Activated CD4-positive, alpha-beta memory T cell treated with anti-CD3 and anti-CD28 coated beads, Interleukin-2, amount 10 ng/mL, durations not matched to agents 7 days and 5 days (primary cell): Measurements from ENCODE around the gene ADCY3. TPM values are rescaled to one million over a fixed set of nuclear protein-coding genes. Genes with fewer than 3 reads are reported as not detected.

ENCODE experiments used
- CTCF ChIA-PET: fragments of 350-600 bp; sonication (Branson Sonifier 250); formaldehyde crosslinking; loops from one replicate; lab custom pipeline; 2021; ENCODE audit warnings: antibody characterized with exemption, inconsistent platforms; lab: Charles Lee
- POLR2A ChIA-PET: fragments of 350-600 bp; sonication (Branson Sonifier 250); formaldehyde crosslinking; loops from one replicate; lab custom pipeline; 2021; ENCODE audit warnings: antibody characterized with exemption; lab: Charles Lee
- DNase-seq: peaks from one replicate; pipeline ENCODE4 v3.0.0-alpha.2; 2020
- H3K27ac Mint-ChIP-seq: one replicate; pipeline ENCODE4 v1.8.0; 2021; ENCODE audit warnings: mild to moderate bottlenecking, mixed read lengths
- H3K27me3 Mint-ChIP-seq: one replicate; pipeline ENCODE4 v1.8.0; 2021; ENCODE audit warnings: mixed read lengths
- H3K36me3 Mint-ChIP-seq: one replicate; pipeline ENCODE4 v1.8.0; 2021; ENCODE audit warnings: low read depth, mixed read lengths
- H3K4me1 Mint-ChIP-seq: one replicate; pipeline ENCODE4 v1.8.0; 2021; ENCODE audit warnings: mixed read lengths
- H3K4me3 Mint-ChIP-seq: one replicate; pipeline ENCODE4 v1.8.0; 2021; ENCODE audit warnings: mild to moderate bottlenecking, mixed read lengths
- H3K9me3 Mint-ChIP-seq: one replicate; pipeline ENCODE4 v1.8.0; 2021; ENCODE audit warnings: mixed read lengths
- total RNA-seq, 2 experiments: library from RNA; stranded (reverse); gene quantifications; one replicate each; pipeline ENCODE4 v1.2.3, GENCODE V29; 2021

ADCY3 gene
- total RNA-seq, 2 experiments from 2014 or later, result 55.6 to 58.5 TPM

GRCh38 chr2:24877067-24877466 lies 43.0 kb downstream of the ADCY3 start:
- ChIA-PET CTCF (no interaction called here), POLR2A (no interaction called here)
- Mint-ChIP-seq H3K4me3 (no peak overlapping the region), H3K4me1 (peaks cover 12% of the 10 kb centered on the region), H3K36me3 (peaks cover 3% of the 10 kb centered on the region), H3K9me3 (no peaks in the 10 kb centered on the region), H3K27ac (no peak overlapping the region), H3K27me3 (no peaks in the 10 kb centered on the region)
- DNase-seq, result no peak

DNA sequence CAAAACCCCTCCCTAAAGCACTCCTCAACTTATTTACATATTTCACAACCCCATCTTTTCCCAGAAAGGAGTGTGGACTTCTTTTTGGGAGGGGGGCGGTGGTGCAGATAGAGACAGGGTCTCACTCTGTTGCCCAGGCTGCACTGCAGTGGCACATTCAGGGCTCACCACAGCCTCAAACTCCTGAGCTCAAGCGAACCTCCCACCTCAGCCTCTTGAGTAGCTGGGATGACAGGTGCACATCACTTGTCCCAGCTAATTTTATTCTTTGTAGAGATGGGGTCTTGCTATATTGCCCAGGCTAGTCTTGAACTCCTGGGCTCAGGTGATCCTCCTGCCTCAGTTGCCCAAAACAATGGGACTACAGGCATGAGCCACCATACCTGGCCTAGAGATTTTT lies 44.1 kb downstream of the ADCY3 start:
- H3K36me3 Mint-ChIP-seq, result peaks cover 3% of the 10 kb centered on the region
- CTCF ChIA-PET, result no interaction called here
- DNase-seq, result no peak
- H3K27me3 Mint-ChIP-seq, result no peaks in the 10 kb centered on the region
- H3K27ac Mint-ChIP-seq, result no peak overlapping the region
- H3K9me3 Mint-ChIP-seq, result no peaks in the 10 kb centered on the region
- no peak overlapping the region for H3K4me3 Mint-ChIP-seq
- H3K4me1 Mint-ChIP-seq, result peaks cover 2% of the 10 kb centered on the region
- POLR2A ChIA-PET, result no interaction called here

DNA sequence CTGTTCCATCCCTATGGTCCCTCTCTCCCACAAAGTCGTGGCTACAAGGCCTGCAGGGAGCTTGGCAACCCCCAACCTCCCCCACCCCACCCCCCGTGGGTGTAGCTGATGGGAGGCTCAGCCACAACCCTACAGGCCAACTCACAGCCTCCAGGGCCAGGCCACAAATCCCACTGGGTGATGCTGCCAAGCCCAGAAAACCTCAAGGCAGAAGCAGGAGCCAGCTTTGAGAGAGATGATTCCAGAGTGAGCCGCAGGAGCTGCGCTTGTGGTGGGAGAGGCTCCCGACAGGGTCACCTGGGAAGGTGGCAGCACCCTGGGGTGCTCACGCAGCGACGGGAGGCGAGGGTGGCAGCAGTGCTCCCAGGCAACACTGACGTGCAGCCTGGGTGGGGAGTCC lies 44.8 kb downstream of the ADCY3 start:
- H3K27me3 Mint-ChIP-seq, result no peaks in the 10 kb centered on the region
- no peak for DNase-seq
- peaks cover 8% of the 10 kb centered on the region for H3K36me3 Mint-ChIP-seq
- no peak overlapping the region for H3K4me3 Mint-ChIP-seq
- H3K27ac Mint-ChIP-seq, result no peak overlapping the region
- ChIA-PET CTCF (no interaction called here), POLR2A (no interaction called here)
- H3K4me1 Mint-ChIP-seq, result no peaks in the 10 kb centered on the region
- no peaks in the 10 kb centered on the region for H3K9me3 Mint-ChIP-seq

DNA sequence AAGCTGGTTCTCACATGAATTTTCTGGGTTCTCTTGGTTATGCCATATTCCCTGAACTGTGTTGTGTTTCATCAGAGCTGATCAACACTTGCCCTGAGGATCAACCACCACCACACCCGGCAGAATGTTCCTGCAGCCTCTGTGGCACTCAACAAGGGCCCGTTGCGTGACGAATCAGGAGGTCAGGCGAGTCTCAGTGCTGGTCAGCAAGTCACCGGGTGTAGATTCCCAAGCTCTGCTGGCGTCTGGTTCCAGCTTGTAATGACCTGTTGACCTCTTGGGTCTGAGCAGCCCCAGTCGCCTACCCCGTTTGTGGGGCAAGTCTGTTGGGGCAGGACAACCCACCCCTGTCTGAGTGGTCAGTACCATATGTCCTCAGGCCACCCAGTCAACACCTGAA lies 46.0 kb downstream of the ADCY3 start:
- H3K4me3 Mint-ChIP-seq, result no peak overlapping the region
- no peaks in the 10 kb centered on the region for H3K4me1 Mint-ChIP-seq
- no peak overlapping the region for H3K27ac Mint-ChIP-seq
- H3K9me3 Mint-ChIP-seq, result no peaks in the 10 kb centered on the region
- DNase-seq, result no peak
- ChIA-PET POLR2A (no interaction called here), CTCF (interaction anchor here (1.3 kb wide), 1 partner anchor 463 kb away, joined by 3 read pairs; no protein-coding TSS in a partner anchor)
- H3K36me3 Mint-ChIP-seq, result peaks cover 8% of the 10 kb centered on the region
- H3K27me3 Mint-ChIP-seq, result no peaks in the 10 kb centered on the region

- Mint-ChIP-seq H3K27ac (no peak overlapping the region), H3K4me1 (no peaks in the 10 kb centered on the region), H3K4me3 (no peak overlapping the region), H3K36me3 (peaks cover 8% of the 10 kb centered on the region), H3K27me3 (no peaks in the 10 kb centered on the region), H3K9me3 (no peaks in the 10 kb centered on the region)
- DNase-seq, result no peak
- POLR2A ChIA-PET, result no interaction called here
- CTCF ChIA-PET, result interaction anchor here (1.3 kb wide), 1 partner anchor 463 kb away, joined by 3 read pairs; no protein-coding TSS in a partner anchor
Measured at GRCh38 chr2:24873619-24874018, 46.4 kb downstream of the ADCY3 start.

GRCh38 chr2:24872344-24873115 lies 47.5 kb downstream of the ADCY3 start:
- H3K27me3 Mint-ChIP-seq, result no peaks in the 10 kb centered on the region
- no peaks in the 10 kb centered on the region for H3K9me3 Mint-ChIP-seq
- peaks cover 12% of the 10 kb centered on the region for H3K36me3 Mint-ChIP-seq
- no peak for DNase-seq
- ChIA-PET CTCF (no interaction called here), POLR2A (no interaction called here)
- peaks cover under 1% of the 10 kb centered on the region for H3K4me1 Mint-ChIP-seq
- no peak overlapping the region for H3K27ac Mint-ChIP-seq
- H3K4me3 Mint-ChIP-seq, result no peak overlapping the region

DNA sequence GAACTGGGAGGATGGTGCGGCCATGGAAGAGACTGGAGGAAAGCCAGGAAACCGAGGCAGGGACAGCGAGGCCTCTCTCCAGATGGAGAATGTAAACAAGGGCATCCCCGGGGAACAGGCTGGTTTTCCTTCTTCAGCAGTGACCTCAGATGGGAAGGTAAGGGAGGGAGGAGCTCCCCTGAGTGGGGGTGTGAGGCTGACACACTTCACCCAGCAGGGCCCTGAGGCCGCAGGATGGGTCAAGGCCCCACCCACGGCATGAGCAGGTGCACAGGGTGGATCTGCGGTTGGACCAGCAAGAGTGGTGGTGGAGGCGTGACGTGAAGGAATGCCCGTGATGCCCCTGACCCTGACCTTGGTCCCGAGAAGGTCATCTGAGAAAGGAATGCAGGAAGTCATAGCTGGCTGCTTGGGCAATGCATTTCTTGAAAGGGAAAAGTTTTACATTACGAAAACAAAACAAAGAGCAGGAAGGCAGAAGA lies 48.1 kb downstream of the ADCY3 start:
- H3K9me3 Mint-ChIP-seq, result no peaks in the 10 kb centered on the region
- peaks cover 5% of the 10 kb centered on the region for H3K4me1 Mint-ChIP-seq
- DNase-seq, result no peak
- POLR2A ChIA-PET, result no interaction called here
- peaks cover 15% of the 10 kb centered on the region for H3K36me3 Mint-ChIP-seq
- no peak overlapping the region for H3K4me3 Mint-ChIP-seq
- no peak overlapping the region for H3K27ac Mint-ChIP-seq
- H3K27me3 Mint-ChIP-seq, result no peaks in the 10 kb centered on the region
- CTCF ChIA-PET, result no interaction called here

DNA sequence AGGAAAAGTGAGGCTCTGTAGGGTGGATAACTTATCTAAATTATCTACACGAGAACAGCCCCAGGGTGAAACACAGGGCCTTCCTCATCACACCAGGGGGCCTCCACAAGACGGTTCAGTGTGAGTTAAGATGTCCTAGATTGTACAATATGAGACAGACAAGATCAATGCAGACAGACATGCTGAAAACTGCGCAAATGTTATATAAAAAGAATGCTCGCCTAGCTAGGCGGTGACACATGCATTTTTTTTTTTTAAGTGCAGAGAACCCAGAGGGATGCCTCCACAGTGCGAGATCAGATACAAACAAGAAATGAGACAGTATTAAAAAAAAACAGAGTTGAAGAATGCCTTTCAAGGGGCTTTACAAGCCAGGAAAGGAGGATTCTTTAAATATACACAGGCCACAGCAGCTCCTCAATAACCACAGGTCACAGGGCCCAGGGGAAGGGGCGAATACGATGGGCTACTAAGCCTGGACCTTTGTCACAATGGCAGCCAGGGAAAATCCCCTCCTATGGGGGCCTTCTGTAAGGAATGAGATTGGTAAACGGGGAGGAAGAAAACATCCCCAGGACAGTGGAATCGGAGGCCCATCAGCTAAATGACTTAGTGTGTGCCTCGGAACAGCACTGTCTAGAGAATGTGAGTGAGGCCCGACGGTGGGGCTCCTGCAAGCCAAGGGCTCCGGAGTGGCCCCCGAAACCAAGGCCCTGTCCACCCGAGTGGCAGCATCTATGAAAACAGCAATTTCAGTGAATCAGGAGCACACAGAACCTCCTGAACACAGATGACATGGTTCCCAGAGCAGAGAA lies 48.9 kb downstream of the ADCY3 start:
- H3K36me3 Mint-ChIP-seq, result peaks cover 18% of the 10 kb centered on the region
- no peaks in the 10 kb centered on the region for H3K9me3 Mint-ChIP-seq
- H3K4me1 Mint-ChIP-seq, result peaks cover 8% of the 10 kb centered on the region
- DNase-seq, result no peak
- ChIA-PET CTCF (no interaction called here), POLR2A (no interaction called here)
- H3K4me3 Mint-ChIP-seq, result no peak overlapping the region
- H3K27me3 Mint-ChIP-seq, result no peaks in the 10 kb centered on the region
- no peak overlapping the region for H3K27ac Mint-ChIP-seq

GRCh38 chr2:24870440-24870839 lies 49.6 kb downstream of the ADCY3 start:
- Mint-ChIP-seq H3K4me1 (peaks cover 8% of the 10 kb centered on the region), H3K4me3 (no peak overlapping the region), H3K27ac (no peak overlapping the region), H3K36me3 (peaks cover 18% of the 10 kb centered on the region), H3K27me3 (no peaks in the 10 kb centered on the region), H3K9me3 (no peaks in the 10 kb centered on the region)
- POLR2A ChIA-PET, result no interaction called here
- DNase-seq, result no peak
- CTCF ChIA-PET, result no interaction called here

DNA sequence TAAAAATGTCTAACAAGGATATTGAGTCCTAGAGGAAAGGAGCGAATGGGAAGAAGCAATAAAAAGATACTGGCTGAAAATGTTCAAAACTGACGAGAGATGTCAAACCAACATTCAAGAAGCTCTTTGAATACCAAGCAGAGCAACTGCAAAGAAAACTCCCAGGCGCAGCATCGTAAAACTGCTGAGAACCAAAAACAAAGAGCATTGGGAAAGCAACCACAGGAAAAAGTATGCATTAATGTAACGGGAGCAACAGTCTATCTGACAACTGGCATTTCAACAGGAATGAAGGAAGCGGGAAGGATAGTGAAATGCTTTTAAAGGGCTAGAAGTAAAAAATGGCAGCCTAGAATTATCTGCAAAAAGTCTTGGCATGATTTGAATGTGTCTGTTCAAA lies 53.1 kb downstream of the ADCY3 start:
- peak overlapping the region; percentile 50 for H3K27ac Mint-ChIP-seq
- no peaks in the 10 kb centered on the region for H3K9me3 Mint-ChIP-seq
- H3K4me3 Mint-ChIP-seq, result no peak overlapping the region
- no peaks in the 10 kb centered on the region for H3K27me3 Mint-ChIP-seq
- no peak for DNase-seq
- ChIA-PET CTCF (interaction anchor here (0.7 kb wide), 1 partner anchor 18 kb away, joined by 5 read pairs; no protein-coding TSS in a partner anchor), POLR2A (no interaction called here)
- H3K4me1 Mint-ChIP-seq, result peaks cover 8% of the 10 kb centered on the region
- H3K36me3 Mint-ChIP-seq, result peaks cover 18% of the 10 kb centered on the region

- Mint-ChIP-seq H3K36me3 (peaks cover 9% of the 10 kb centered on the region), H3K27ac (no peak overlapping the region), H3K27me3 (no peaks in the 10 kb centered on the region), H3K9me3 (no peaks in the 10 kb centered on the region), H3K4me3 (no peak overlapping the region), H3K4me1 (peaks cover 8% of the 10 kb centered on the region)
- POLR2A ChIA-PET, result no interaction called here
- DNase-seq, result no peak
- CTCF ChIA-PET, result no interaction called here
Measured at GRCh38 chr2:24863641-24864040, 56.4 kb downstream of the ADCY3 start.

DNA sequence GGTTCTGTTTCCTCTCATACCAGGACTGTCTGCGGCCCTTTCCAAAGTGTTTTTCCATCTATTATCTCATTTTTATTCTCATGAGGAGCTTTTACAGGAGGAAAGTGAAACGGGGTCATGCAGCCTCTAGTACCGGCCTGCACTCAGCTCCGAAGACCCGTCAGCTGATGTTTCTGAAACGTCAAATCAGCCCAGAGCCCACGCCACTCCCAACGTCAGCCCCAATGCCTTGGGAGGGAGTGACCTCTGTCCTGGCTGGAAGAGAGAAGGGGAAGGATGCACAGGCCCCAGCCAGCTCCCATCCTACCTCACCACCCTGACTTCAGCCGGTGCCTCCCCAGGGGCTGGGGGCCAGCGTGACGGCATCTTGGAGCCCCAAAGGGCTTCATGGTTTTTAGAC lies 58.5 kb downstream of the ADCY3 start:
- POLR2A ChIA-PET, result no interaction called here
- Mint-ChIP-seq H3K4me1 (no peaks in the 10 kb centered on the region), H3K36me3 (no peaks in the 10 kb centered on the region), H3K9me3 (no peaks in the 10 kb centered on the region), H3K4me3 (no peak overlapping the region), H3K27ac (no peak overlapping the region), H3K27me3 (no peaks in the 10 kb centered on the region)
- CTCF ChIA-PET, result no interaction called here
- no peak for DNase-seq

DNA sequence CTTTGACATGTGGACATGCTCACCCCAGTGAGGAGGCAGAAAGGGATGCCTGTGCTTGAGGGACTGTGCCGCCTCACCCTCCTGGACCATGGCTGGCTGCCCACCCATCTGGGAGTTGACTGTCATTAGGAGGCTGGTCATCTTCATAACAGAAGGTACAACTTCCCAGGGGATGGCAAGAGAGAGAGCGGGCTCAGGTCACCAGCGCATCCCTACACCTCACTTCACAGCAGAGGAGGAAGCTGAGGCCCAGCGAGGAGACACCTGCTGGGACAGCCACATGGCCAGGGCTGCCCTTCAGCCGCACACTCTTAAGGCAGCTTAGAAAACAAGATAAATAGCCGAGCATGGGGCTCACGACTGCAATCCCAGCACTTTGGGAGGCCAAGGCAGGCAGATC lies 59.4 kb downstream of the ADCY3 start:
- H3K9me3 Mint-ChIP-seq, result no peaks in the 10 kb centered on the region
- H3K4me1 Mint-ChIP-seq, result no peaks in the 10 kb centered on the region
- POLR2A ChIA-PET, result no interaction called here
- no peaks in the 10 kb centered on the region for H3K36me3 Mint-ChIP-seq
- H3K27ac Mint-ChIP-seq, result no peak overlapping the region
- no peak overlapping the region for H3K4me3 Mint-ChIP-seq
- CTCF ChIA-PET, result no interaction called here
- no peak for DNase-seq
- no peaks in the 10 kb centered on the region for H3K27me3 Mint-ChIP-seq
